Measurements from ENCODE around the gene ADK. TPM values are rescaled to one million over a fixed set of nuclear protein-coding genes. Genes with fewer than 3 reads are reported as not detected.

ADK gene
- total and polyA plus RNA-seq, 10 donors, result 11.1 to 40.5 (median 32.1) TPM

DNA sequence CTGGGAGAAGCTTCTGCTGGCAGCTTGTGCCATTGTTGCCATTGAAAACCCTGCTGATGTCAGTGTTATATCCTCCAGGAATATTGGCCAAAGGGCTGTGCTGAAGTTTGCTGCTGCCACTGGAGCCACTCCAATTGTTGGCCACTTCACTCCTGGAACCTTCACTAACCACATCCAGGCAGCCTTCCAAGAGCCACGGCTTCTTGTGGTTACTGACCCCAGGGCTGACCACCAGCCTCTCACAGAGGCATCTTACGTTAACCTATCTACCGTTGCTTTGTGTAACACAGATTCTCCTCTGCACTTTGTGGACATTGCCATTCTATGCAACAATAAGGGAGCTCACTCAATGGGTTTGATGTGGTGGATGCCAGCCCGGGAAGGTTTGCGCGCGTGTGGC lies 220.7 kb downstream of the ADK start:
- peaks cover 0 to 19% (median 10%) of the 10 kb centered on the region in 6 donors for H3K36me3 ChIP-seq
- no peak for DNase-seq
- 89 to 94% (median 91%) methylated on average over 7 of the region's 7 CpGs for WGBS, 5 donors
- no peaks in the 10 kb centered on the region for H3K4me1 ChIP-seq
- no peaks in the 10 kb centered on the region for H3K27me3 ChIP-seq (replicated peaks in 1 of 7)
- no peak overlapping the region for H3K4me3 ChIP-seq
- H3K9me3 ChIP-seq, result no peaks in the 10 kb centered on the region
- no peak overlapping the region for H3K27ac ChIP-seq
- intact Hi-C loops (cut with DNase I; ENCODE audit: low total_unique reads), result no loop called here
- TF ChIP-seq POLR2AphosphoS5 (IDR thresholded peaks at IDR 0.05), result no peak
- TF ChIP-seq, protein P1, sequence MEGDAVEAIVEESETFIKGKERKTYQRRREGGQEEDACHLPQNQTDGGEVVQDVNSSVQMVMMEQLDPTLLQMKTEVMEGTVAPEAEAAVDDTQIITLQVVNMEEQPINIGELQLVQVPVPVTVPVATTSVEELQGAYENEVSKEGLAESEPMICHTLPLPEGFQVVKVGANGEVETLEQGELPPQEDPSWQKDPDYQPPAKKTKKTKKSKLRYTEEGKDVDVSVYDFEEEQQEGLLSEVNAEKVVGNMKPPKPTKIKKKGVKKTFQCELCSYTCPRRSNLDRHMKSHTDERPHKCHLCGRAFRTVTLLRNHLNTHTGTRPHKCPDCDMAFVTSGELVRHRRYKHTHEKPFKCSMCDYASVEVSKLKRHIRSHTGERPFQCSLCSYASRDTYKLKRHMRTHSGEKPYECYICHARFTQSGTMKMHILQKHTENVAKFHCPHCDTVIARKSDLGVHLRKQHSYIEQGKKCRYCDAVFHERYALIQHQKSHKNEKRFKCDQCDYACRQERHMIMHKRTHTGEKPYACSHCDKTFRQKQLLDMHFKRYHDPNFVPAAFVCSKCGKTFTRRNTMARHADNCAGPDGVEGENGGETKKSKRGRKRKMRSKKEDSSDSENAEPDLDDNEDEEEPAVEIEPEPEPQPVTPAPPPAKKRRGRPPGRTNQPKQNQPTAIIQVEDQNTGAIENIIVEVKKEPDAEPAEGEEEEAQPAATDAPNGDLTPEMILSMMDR (IDR thresholded peaks at IDR 0.05 in 8 of 11, conservative IDR thresholded peaks at IDR 0.05 in 3 of 11), result no peak
- TF ChIP-seq POLR2A (IDR thresholded peaks at IDR 0.05), result no peak

DNA sequence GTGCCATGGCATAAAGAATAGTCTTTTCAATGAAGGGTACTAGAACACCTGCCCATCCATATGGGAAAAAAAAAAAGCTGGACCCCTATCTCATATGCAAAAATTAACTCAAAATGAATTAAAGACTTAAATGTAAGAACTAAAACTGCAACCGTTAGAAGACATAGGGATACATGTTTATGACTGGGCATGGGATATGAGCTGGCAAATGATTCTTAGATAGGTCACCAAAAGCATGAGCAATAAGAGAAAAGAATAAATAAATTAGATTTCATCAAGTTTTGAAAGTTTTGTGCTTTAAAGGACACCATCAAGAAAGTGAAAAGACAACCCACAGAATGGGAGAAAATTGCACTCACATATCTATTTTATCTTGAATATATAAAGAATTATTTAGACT lies 222.0 kb downstream of the ADK start:
- 91 to 100% (median 99%) methylated on average over 1 of the region's 1 CpG for WGBS, 5 donors
- TF ChIP-seq, protein P1 (IDR thresholded peaks at IDR 0.05 in 8 of 11, conservative IDR thresholded peaks at IDR 0.05 in 3 of 11), result no peak
- TF ChIP-seq POLR2A (IDR thresholded peaks at IDR 0.05), result no peak
- DNase-seq, result no peak
- Histone ChIP-seq H3K4me3 (no peak overlapping the region), H3K36me3 (peaks cover 0 to 19% (median 10%) of the 10 kb centered on the region in 6 donors), H3K9me3 (no peaks in the 10 kb centered on the region), H3K4me1 (no peaks in the 10 kb centered on the region), H3K27ac (no peak overlapping the region), H3K27me3 (replicated peaks in 1 of 7) (no peaks in the 10 kb centered on the region)
- intact Hi-C loops (cut with DNase I; ENCODE audit: low total_unique reads), result no loop called here

DNA sequence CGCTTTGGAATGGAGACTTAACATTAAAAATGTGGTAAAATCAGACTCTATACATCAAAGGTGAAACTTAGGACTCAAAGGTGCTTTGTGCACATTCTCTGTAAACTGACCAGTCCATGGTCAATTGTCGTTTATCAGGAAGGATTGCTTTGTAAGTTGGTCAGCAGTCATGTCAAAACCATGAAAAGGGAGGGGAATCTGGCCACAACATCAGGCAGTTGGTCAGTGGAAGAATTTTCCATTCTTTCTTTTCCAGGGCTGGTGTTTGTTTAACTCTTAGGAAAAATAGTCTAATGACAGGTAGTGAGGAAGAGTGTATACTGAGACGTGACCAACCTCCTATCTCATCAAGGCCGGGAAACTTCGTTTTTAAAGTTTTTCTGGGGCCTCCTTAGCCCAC lies 226.5 kb downstream of the ADK start:
- WGBS, 5 donors, result 90 to 98% (median 96%) methylated on average over 5 of the region's 5 CpGs
- Histone ChIP-seq H3K9me3 (no peaks in the 10 kb centered on the region), H3K4me3 (no peak overlapping the region), H3K36me3 (no peaks in the 10 kb centered on the region), H3K4me1 (peaks cover 0 to 9% (median 0%) of the 10 kb centered on the region in 6 donors), H3K27ac (no peak overlapping the region), H3K27me3 (replicated peaks in 1 of 7) (no peaks in the 10 kb centered on the region)
- no peak for DNase-seq
- intact Hi-C loops (cut with DNase I; ENCODE audit: low total_unique reads), result no loop called here
- TF ChIP-seq POLR2AphosphoS5 (IDR thresholded peaks at IDR 0.05) (no peak), POLR2A (IDR thresholded peaks at IDR 0.05) (no peak)
- TF ChIP-seq, protein P1 (IDR thresholded peaks at IDR 0.05 in 8 of 11, conservative IDR thresholded peaks at IDR 0.05 in 3 of 11), result no peak

DNA sequence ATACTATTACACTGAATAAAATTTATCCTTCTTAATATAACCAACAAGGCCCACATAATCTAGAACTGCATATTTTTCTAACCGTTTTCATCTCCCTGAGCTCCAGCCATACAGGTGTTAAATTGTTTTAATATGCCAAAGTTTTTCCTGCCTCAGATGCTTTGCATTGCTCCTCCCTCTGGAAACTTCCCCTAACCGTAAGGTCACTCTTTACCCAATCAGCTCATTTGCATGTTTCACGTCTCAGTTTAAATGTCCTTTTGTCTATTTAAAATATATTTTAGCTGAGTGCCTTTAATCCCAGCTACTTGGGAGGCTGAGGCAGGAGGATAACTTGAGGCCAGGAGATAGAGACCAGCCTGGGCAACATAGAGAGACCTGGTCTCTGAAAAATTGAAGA lies 228.5 kb downstream of the ADK start:
- 64 to 79% (median 67%) methylated on average over 3 of the region's 3 CpGs for WGBS, 5 donors
- H3K4me3 ChIP-seq, result no peak overlapping the region
- TF ChIP-seq POLR2A (IDR thresholded peaks at IDR 0.05) (no peak), POLR2AphosphoS5 (IDR thresholded peaks at IDR 0.05) (no peak)
- TF ChIP-seq, protein P1 (IDR thresholded peaks at IDR 0.05 in 8 of 11, conservative IDR thresholded peaks at IDR 0.05 in 3 of 11), result no peak
- H3K4me1 ChIP-seq, result peaks cover 0 to 28% (median 0%) of the 10 kb centered on the region in 6 donors
- no peak for DNase-seq
- intact Hi-C loops (cut with DNase I; ENCODE audit: low total_unique reads), result no loop called here
- no peaks in the 10 kb centered on the region for H3K9me3 ChIP-seq
- no peak overlapping the region for H3K27ac ChIP-seq
- H3K27me3 ChIP-seq (replicated peaks in 1 of 7), result no peaks in the 10 kb centered on the region
- H3K36me3 ChIP-seq, result no peaks in the 10 kb centered on the region
